ENCODE measurements around the gene LHX4.

DNA sequence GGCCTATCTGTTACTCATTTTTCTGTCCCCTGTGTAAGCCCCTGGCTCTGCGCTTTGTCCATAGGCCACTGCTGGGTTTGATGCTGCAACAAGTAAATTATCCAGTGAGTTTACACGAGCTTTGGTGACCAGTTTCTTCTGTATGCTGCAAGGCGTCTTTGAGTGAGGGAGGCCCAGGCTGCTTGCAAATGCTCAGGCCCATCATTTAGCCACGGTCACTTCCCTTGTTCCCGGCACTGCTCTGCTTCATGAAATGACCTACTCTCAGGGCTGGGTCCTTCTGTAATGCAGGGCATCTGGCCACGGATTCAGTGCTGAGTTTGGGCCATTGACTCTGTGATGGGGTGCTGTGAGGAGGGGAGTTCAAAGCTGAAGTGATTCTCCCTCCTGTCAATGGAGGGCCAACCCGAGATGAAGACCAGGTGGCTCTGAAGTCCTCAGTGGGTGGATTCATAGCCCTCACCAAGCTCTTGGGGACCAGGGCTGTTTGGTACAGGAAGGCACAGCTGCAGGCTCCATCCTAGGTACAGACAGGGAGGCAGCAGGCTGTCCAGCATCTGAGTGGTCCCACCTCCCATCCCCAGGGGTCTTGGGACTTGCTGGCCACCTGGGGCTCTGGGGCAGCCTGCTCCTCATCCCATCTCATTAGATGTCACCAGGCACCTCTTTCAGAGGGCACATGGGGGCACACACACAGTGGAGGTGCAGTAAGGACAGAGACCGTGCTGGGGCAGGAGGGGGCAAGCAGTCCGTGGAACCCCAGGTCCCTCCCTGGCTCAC, 21.7 kb downstream of the LHX4 start:
- TF ChIP-seq POLR2A (IDR thresholded peaks at IDR 0.05; ENCODE audit: low read depth, low read length) (no peak), RAD21 (IDR thresholded peaks at IDR 0.05; ENCODE audit: low read length) (no peak), MAFK (IDR thresholded peaks at IDR 0.05; ENCODE audit: low read depth, low read length) (no peak), RCOR1 (IDR thresholded peaks at IDR 0.05; ENCODE audit: insufficient replicate concordance, low read length) (no peak), FOS (IDR thresholded peaks at IDR 0.05; ENCODE audit: low read depth, low read length) (no peak), MAZ (IDR thresholded peaks at IDR 0.05; ENCODE audit: borderline replicate concordance, low read depth, low read length) (no peak), NFE2L2 (IDR thresholded peaks at IDR 0.05; ENCODE audit: low read depth, low read length) (no peak), SMC3 (IDR thresholded peaks at IDR 0.05; ENCODE audit: low read depth, low read length) (no peak), BHLHE40 (IDR thresholded peaks at IDR 0.05; ENCODE audit: low read depth, low read length) (no peak), RFX5 (IDR thresholded peaks at IDR 0.05; ENCODE audit: low read depth, low read length) (no peak), CEBPB (IDR thresholded peaks at IDR 0.05; ENCODE audit: low read depth, low read length) (no peak)
- TF ChIP-seq, protein P1, sequence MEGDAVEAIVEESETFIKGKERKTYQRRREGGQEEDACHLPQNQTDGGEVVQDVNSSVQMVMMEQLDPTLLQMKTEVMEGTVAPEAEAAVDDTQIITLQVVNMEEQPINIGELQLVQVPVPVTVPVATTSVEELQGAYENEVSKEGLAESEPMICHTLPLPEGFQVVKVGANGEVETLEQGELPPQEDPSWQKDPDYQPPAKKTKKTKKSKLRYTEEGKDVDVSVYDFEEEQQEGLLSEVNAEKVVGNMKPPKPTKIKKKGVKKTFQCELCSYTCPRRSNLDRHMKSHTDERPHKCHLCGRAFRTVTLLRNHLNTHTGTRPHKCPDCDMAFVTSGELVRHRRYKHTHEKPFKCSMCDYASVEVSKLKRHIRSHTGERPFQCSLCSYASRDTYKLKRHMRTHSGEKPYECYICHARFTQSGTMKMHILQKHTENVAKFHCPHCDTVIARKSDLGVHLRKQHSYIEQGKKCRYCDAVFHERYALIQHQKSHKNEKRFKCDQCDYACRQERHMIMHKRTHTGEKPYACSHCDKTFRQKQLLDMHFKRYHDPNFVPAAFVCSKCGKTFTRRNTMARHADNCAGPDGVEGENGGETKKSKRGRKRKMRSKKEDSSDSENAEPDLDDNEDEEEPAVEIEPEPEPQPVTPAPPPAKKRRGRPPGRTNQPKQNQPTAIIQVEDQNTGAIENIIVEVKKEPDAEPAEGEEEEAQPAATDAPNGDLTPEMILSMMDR (conservative IDR thresholded peaks at IDR 0.05; ENCODE audit: low read depth, low read length), result no peak
- TF ChIP-seq, protein P2, sequence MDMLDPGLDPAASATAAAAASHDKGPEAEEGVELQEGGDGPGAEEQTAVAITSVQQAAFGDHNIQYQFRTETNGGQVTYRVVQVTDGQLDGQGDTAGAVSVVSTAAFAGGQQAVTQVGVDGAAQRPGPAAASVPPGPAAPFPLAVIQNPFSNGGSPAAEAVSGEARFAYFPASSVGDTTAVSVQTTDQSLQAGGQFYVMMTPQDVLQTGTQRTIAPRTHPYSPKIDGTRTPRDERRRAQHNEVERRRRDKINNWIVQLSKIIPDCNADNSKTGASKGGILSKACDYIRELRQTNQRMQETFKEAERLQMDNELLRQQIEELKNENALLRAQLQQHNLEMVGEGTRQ (IDR thresholded peaks at IDR 0.05; ENCODE audit: low read depth, low read length), result no peak
- TF ChIP-seq, protein P3, sequence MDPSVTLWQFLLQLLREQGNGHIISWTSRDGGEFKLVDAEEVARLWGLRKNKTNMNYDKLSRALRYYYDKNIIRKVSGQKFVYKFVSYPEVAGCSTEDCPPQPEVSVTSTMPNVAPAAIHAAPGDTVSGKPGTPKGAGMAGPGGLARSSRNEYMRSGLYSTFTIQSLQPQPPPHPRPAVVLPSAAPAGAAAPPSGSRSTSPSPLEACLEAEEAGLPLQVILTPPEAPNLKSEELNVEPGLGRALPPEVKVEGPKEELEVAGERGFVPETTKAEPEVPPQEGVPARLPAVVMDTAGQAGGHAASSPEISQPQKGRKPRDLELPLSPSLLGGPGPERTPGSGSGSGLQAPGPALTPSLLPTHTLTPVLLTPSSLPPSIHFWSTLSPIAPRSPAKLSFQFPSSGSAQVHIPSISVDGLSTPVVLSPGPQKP (IDR thresholded peaks at IDR 0.05; ENCODE audit: borderline replicate concordance, low read depth, low read length), result no peak

All from IMR-90 (cell line).